Hepatocyte (in vitro differentiated cells): Measurements from ENCODE around the gene RRAGB. TPM values are rescaled to one million over a fixed set of nuclear protein-coding genes. Genes with fewer than 3 reads are reported as not detected.
"Not testable (repeated sequence)": the region's sequence is repeated elsewhere in the genome, so short reads cannot be mapped to it uniquely, and the experiment has no call there.

Experiments used
- DNase-seq: peaks from one replicate; pipeline ENCODE4 v3.0.0-alpha.2; 2016; ENCODE audit warnings: low spot score
- H2AFZ ChIP-seq: fragments of 200-600 bp; sonication (generic); 2 replicates; pipeline ENCODE4 v1.6.0; 2016; ENCODE audit warnings: antibody characterized with exemption, mild to moderate bottlenecking
- H3K27ac ChIP-seq: fragments of 200-600 bp; sonication (generic); 2 replicates; pipeline ENCODE4 v1.5.1; 2016; ENCODE audit warnings: mild to moderate bottlenecking
- H3K27me3 ChIP-seq: fragments of 200-600 bp; sonication (generic); 2 replicates; pipeline ENCODE4 v1.6.1; 2016
- H3K36me3 ChIP-seq: fragments of 200-600 bp; sonication (generic); replicated peaks from 2 replicates; pipeline ENCODE4 v1.5.1; 2016; ENCODE audit warnings: low read depth; ENCODE audit not compliant: insufficient read depth
- H3K4me1 ChIP-seq: fragments of 200-600 bp; sonication (generic); 2 replicates; pipeline ENCODE4 v1.5.1; 2016; ENCODE audit warnings: mild to moderate bottlenecking, moderate library complexity; ENCODE audit not compliant: insufficient read depth
- H3K4me2 ChIP-seq: fragments of 200-600 bp; sonication (generic); 2 replicates; pipeline ENCODE4 v1.6.0; 2016
- H3K4me3 ChIP-seq: fragments of 200-600 bp; sonication (generic); 2 replicates; pipeline ENCODE4 v1.5.1; 2016; ENCODE audit warnings: mild to moderate bottlenecking
- H3K79me2 ChIP-seq: fragments of 200-600 bp; sonication (generic); 2 replicates; pipeline ENCODE4 v1.6.0; 2017; ENCODE audit warnings: mild to moderate bottlenecking
- H3K9me2 ChIP-seq: fragments of 200-600 bp; sonication (generic); replicated peaks from 2 replicates; pipeline ENCODE4 v1.6.0; 2017; ENCODE audit warnings: mild to moderate bottlenecking; ENCODE audit not compliant: insufficient read depth
- H3K9me3 ChIP-seq: fragments of 200-600 bp; sonication (generic); 2 replicates; pipeline ENCODE4 v1.5.1; 2016; ENCODE audit warnings: low read depth, mild to moderate bottlenecking
- H4K20me1 ChIP-seq: fragments of 200-600 bp; sonication (generic); 2 replicates; pipeline ENCODE4 v1.6.0; 2016; ENCODE audit warnings: mild to moderate bottlenecking; ENCODE audit not compliant: insufficient read depth, poor library complexity, severe bottlenecking
- EZH2 ChIP-seq: fragments of 200-600 bp; sonication (generic); IDR thresholded peaks from 2 replicates; pipeline ENCODE4 v1.6.1; 2016; ENCODE audit warnings: antibody characterized with exemption, mild to moderate bottlenecking, borderline replicate concordance
- EZH2phosphoT487 ChIP-seq: fragments of 200-600 bp; sonication (generic); IDR thresholded peaks from one replicate; pipeline ENCODE4 v1.6.1; 2018; ENCODE audit warnings: antibody characterized with exemption, mild to moderate bottlenecking, low read depth, moderate library complexity; ENCODE audit not compliant: unreplicated experiment, severe bottlenecking
- WGBS: methylation state at CpG from one replicate; pipeline ENCODE4 v1.1.6; 2016; ENCODE audit warnings: low lambda C conversion rate; ENCODE audit errors: missing lambda C conversion rate; 5-methylcytosine and 5-hydroxymethylcytosine counted together
- polyA plus RNA-seq: library from polyadenylated mRNA; unstranded; fragments of >200 nt; fragmentation: Nextera tagmentation; extraction: Ambion mirVana; gene quantifications from 2 replicates; pipeline ENCODE4 v1.2.1, GENCODE V29; 2016
- total RNA-seq: library from RNA; depleted of rRNA; stranded (reverse); fragments of >200 nt; gene quantifications from 2 replicates; pipeline ENCODE4 v1.2.3, GENCODE V29; 2014
- TF ChIP-seq, protein P1 (sequence below): fragments of 200-600 bp; sonication (generic); IDR thresholded peaks from 2 replicates; pipeline ENCODE4 v1.5.1; 2016; ENCODE audit warnings: antibody characterized with exemption, mild to moderate bottlenecking; ENCODE audit not compliant: poor library complexity

The RRAGB gene
- total and polyA plus RNA-seq, 2 experiments from 2014 or later = 16.3 to 23.2 TPM

DNA sequence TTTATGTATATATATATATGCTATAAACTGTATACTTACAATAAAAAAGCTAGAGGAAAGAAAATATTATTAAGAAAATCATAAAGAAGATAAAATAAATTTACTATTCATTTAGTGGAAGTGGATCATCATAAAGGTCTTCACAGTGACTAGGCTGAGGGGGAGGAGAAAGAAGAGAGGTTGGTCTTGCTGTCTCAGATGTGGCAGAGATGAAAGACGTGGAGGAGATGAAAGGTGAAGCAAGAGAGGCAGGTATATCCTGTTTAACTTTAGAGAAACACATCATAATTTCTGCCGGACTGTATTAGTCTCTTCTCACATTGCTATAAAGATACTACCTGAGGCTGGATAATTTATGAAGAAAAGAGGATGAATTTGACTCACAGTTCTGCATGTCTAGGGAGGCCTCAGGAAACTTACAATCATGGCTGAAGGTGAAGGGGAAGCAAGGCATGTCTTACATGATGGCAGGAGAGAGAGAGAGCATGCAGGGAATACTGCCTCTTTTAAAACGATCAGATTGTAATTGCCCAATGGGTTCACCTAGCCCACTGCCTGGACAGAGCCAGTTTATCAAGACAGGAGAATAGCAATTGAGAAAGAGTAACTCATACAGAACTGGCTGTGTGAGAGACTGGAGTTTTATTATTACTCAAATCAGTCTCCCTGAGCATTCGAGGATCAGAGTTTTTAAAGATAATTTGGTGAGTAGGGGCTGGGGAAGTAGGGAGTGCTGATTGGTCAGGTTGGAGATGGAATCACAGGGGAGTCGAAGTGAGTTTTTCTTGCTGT is 22.1 kb upstream of the RRAGB start:
- no peaks in the 10 kb centered on the region for H4K20me1 ChIP-seq
- no peak overlapping the region for H2AFZ ChIP-seq
- H3K27ac ChIP-seq = no peak overlapping the region
- no peaks in the 10 kb centered on the region for H3K9me3 ChIP-seq
- no peaks in the 10 kb centered on the region for H3K9me2 ChIP-seq
- no peaks in the 10 kb centered on the region for H3K4me1 ChIP-seq
- no peak for TF ChIP-seq EZH2phosphoT487
- TF ChIP-seq EZH2 = no peak
- TF ChIP-seq, protein P1, sequence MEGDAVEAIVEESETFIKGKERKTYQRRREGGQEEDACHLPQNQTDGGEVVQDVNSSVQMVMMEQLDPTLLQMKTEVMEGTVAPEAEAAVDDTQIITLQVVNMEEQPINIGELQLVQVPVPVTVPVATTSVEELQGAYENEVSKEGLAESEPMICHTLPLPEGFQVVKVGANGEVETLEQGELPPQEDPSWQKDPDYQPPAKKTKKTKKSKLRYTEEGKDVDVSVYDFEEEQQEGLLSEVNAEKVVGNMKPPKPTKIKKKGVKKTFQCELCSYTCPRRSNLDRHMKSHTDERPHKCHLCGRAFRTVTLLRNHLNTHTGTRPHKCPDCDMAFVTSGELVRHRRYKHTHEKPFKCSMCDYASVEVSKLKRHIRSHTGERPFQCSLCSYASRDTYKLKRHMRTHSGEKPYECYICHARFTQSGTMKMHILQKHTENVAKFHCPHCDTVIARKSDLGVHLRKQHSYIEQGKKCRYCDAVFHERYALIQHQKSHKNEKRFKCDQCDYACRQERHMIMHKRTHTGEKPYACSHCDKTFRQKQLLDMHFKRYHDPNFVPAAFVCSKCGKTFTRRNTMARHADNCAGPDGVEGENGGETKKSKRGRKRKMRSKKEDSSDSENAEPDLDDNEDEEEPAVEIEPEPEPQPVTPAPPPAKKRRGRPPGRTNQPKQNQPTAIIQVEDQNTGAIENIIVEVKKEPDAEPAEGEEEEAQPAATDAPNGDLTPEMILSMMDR = no peak
- H3K4me2 ChIP-seq = no peak overlapping the region
- no peaks in the 10 kb centered on the region for H3K79me2 ChIP-seq
- H3K27me3 ChIP-seq = no peaks in the 10 kb centered on the region
- no peaks in the 10 kb centered on the region for H3K36me3 ChIP-seq
- no peak for DNase-seq
- H3K4me3 ChIP-seq = no peak overlapping the region
- 64% methylated on average over 5 of the region's 5 CpGs for WGBS

DNA sequence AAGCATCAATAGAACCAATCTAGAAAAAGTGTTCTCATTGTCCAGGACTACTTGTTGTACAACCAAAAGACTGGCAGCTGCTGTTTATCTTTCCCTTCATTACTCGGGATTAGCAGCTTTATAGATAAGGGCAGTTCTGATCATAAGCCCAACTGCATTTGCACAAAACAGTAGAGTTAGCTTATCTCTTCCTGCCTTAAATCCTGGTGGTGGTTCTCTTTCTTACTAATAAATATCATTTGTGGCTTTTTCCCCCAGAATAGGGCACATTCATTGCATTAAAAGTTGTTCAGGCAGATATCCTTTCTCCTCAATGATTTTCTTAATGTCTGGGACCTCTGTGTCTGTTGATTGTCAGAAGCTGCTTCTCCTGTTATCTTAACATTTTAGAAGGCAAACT is 20.2 kb upstream of the RRAGB start:
- Histone ChIP-seq H4K20me1 (no peaks in the 10 kb centered on the region), H3K4me3 (no peak overlapping the region), H3K79me2 (no peaks in the 10 kb centered on the region), H3K27me3 (no peaks in the 10 kb centered on the region), H3K4me1 (no peaks in the 10 kb centered on the region), H3K9me3 (no peaks in the 10 kb centered on the region), H2AFZ (no peak overlapping the region), H3K36me3 (no peaks in the 10 kb centered on the region), H3K4me2 (no peak overlapping the region), H3K27ac (no peak overlapping the region), H3K9me2 (no peaks in the 10 kb centered on the region)
- WGBS = 56% methylated on average over 1 of the region's 1 CpG
- no peak for DNase-seq
- TF ChIP-seq, protein P1 = no peak
- TF ChIP-seq EZH2phosphoT487 = no peak
- no peak for TF ChIP-seq EZH2

DNA sequence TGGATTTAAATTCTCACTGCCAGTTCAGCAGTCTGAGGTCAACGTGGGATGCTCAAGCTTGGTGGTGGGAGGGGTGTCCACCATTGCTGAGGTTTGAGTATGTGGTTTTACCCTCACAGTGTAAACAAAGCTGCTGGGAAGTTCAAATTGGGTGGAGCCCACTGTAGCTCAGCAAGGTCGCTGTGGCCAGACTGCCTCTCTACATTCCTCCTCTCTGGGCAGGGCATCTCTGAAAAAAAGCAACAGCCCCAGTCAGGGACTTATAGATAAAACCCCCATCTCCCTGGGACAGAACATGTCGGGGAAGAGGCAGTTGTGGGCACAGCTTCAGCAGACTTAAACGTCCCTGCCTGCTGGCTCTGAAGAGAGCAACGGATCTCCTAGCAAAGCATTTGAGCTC is 14.9 kb upstream of the RRAGB start:
- 59% methylated on average over 5 of the region's 5 CpGs for WGBS
- Histone ChIP-seq H3K27me3 (no peaks in the 10 kb centered on the region), H4K20me1 (no peaks in the 10 kb centered on the region), H3K4me1 (no peaks in the 10 kb centered on the region), H3K36me3 (no peaks in the 10 kb centered on the region), H3K9me2 (no peaks in the 10 kb centered on the region), H3K79me2 (no peaks in the 10 kb centered on the region), H3K4me2 (no peak overlapping the region), H3K9me3 (no peaks in the 10 kb centered on the region), H2AFZ (no peak overlapping the region), H3K27ac (no peak overlapping the region), H3K4me3 (no peak overlapping the region)
- DNase-seq = no peak
- TF ChIP-seq, protein P1 = no peak
- TF ChIP-seq EZH2phosphoT487 = no peak
- no peak for TF ChIP-seq EZH2

DNA sequence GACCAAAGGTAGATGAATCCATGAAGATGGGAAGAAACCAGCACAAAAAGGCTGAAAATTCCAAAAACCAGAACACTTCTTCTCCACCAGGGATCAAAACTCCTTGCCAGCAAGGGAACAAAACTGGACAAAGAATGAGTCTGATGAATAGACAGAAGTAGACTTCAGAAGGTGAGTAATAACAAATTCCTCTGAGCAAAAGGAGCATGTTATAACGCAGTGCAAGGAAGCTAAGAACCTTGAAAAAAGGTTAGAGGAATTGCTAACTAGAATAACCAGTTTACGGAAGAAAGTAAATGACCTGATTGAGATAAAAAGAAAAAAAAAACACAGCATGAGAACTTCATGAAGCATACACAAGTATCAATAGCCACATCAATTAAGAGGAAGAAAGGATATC is 14.1 kb upstream of the RRAGB start:
- 66% methylated on average over 2 of the region's 2 CpGs for WGBS

DNA sequence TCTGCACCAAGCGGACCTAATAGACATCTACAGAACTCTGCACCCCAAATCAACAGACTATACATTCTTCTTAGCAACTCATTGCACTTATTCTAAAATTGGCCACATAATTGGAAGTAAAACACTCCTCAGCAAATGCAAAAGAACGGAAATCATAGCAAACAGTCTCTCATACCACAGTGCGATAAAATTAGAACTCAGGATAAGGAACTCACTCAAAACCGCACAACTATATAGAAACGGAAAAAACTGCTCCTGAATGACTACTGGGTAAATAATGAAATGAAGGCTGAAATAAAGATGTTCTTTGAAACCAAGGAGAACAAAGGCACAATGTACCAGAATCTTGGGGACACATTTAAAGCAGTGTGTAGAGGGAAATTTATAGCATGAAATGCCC is 12.5 kb upstream of the RRAGB start:
- H4K20me1 ChIP-seq, H3K4me2 ChIP-seq, H3K9me2 ChIP-seq, H2AFZ ChIP-seq, H3K4me3 ChIP-seq, H3K27me3 ChIP-seq, DNase-seq, H3K9me3 ChIP-seq, H3K27ac ChIP-seq, H3K36me3 ChIP-seq, H3K4me1 ChIP-seq, H3K79me2 ChIP-seq: not testable (repeated sequence)
- WGBS = 71% methylated on average over 5 of the region's 5 CpGs

More for the DNA sequence above, 14.1 kb upstream of the RRAGB start:
- H3K9me2 ChIP-seq, H3K79me2 ChIP-seq, H3K4me1 ChIP-seq, H3K36me3 ChIP-seq, H3K9me3 ChIP-seq, H2AFZ ChIP-seq, H3K27ac ChIP-seq, H3K27me3 ChIP-seq, H3K4me3 ChIP-seq, H4K20me1 ChIP-seq, H3K4me2 ChIP-seq, DNase-seq: not testable (repeated sequence)
